CD8-positive, alpha-beta memory T cell (primary cell): ENCODE results near the gene LY6G6D. TPM values are rescaled to one million over a fixed set of nuclear protein-coding genes. Genes with fewer than 3 reads are reported as not detected.

Source experiments
- CTCF ChIA-PET: fragments of 350-600 bp; sonication (Branson Sonifier 250); formaldehyde crosslinking; loops from one replicate; lab custom pipeline; 2021; ENCODE audit warnings: antibody characterized with exemption; lab: Charles Lee
- POLR2A ChIA-PET: fragments of 350-600 bp; sonication (Branson Sonifier 250); formaldehyde crosslinking; loops from one replicate; lab custom pipeline; 2021; ENCODE audit warnings: antibody characterized with exemption; lab: Charles Lee
- DNase-seq, 5 donors: peaks; one replicate each; pipeline versions ENCODE4 v3.0.0 to v3.0.0-alpha.2; 2020 to 2022; ENCODE audit warnings: mixed read lengths in 1 of 5
- H3K27ac ChIP-seq: one replicate; pipeline ENCODE4 v1.7.0; 2013; ENCODE audit warnings: low read depth, mild to moderate bottlenecking, low read length, moderate library complexity
- H3K27me3 ChIP-seq: 2 replicates; pipeline ENCODE4 v1.7.0; 2013; ENCODE audit warnings: low read length, mild to moderate bottlenecking; ENCODE audit not compliant: insufficient read depth, poor library complexity, severe bottlenecking
- H3K36me3 ChIP-seq: 2 replicates; pipeline ENCODE4 v1.7.0; 2013; ENCODE audit warnings: mild to moderate bottlenecking, low read length, moderate library complexity; ENCODE audit not compliant: insufficient read depth
- H3K4me1 ChIP-seq: 2 replicates; pipeline ENCODE4 v1.7.0; 2013; ENCODE audit warnings: mild to moderate bottlenecking, low read length, moderate library complexity; ENCODE audit not compliant: insufficient read depth
- H3K4me3 ChIP-seq: 2 replicates; pipeline ENCODE4 v1.7.0; 2013; ENCODE audit warnings: mild to moderate bottlenecking, low read length
- H3K9me3 ChIP-seq: 2 replicates; pipeline ENCODE4 v1.7.0; 2013; ENCODE audit warnings: mild to moderate bottlenecking, low read length
- H3K27ac Mint-ChIP-seq, 8 donors: one replicate each; pipeline ENCODE4 v1.8.0; 2020 to 2021; ENCODE audit warnings: mixed read lengths in 8 of 8, mild to moderate bottlenecking in 6 of 8, inconsistent platforms in 3 of 8, moderate library complexity in 3 of 8
- H3K27me3 Mint-ChIP-seq, 2 donors: one replicate each; pipeline ENCODE4 v1.8.0; 2020 to 2021; ENCODE audit warnings: mixed read lengths in 2 of 2, mild to moderate bottlenecking in 1 of 2, moderate library complexity in 1 of 2
- H3K36me3 Mint-ChIP-seq, 3 donors: one replicate each; pipeline ENCODE4 v1.8.0; 2020 to 2021; ENCODE audit warnings: mixed read lengths in 3 of 3, inconsistent platforms in 1 of 3, mild to moderate bottlenecking in 1 of 3
- H3K4me1 Mint-ChIP-seq, 3 donors: one replicate each; pipeline ENCODE4 v1.8.0; 2020 to 2021; ENCODE audit warnings: mixed read lengths in 3 of 3, inconsistent platforms in 1 of 3, mild to moderate bottlenecking in 1 of 3
- H3K4me3 Mint-ChIP-seq, 7 donors: one replicate each; pipeline ENCODE4 v1.8.0; 2020 to 2021; ENCODE audit warnings: mixed read lengths in 7 of 7, mild to moderate bottlenecking in 6 of 7, moderate library complexity in 4 of 7, inconsistent platforms in 2 of 7
- H3K9me3 Mint-ChIP-seq, 5 donors: one replicate each; pipeline ENCODE4 v1.8.0; 2020 to 2022; ENCODE audit warnings: mixed read lengths in 5 of 5, mild to moderate bottlenecking in 3 of 5, moderate library complexity in 2 of 5, inconsistent platforms in 1 of 5
- polyA plus RNA-seq: library from polyadenylated mRNA; unstranded; fragments of 300-500 nt; fragmentation: Illumina TruSeq; gene quantifications from one replicate; pipeline ENCODE4 v1.2.3, GENCODE V29; 2021
- total RNA-seq, 2 experiments: library from RNA; stranded (reverse); gene quantifications; one replicate each; pipeline ENCODE4 v1.2.3, GENCODE V29; 2021

The LY6G6D gene
- total and polyA plus RNA-seq, 3 experiments from 2014 or later = not detected

DNA sequence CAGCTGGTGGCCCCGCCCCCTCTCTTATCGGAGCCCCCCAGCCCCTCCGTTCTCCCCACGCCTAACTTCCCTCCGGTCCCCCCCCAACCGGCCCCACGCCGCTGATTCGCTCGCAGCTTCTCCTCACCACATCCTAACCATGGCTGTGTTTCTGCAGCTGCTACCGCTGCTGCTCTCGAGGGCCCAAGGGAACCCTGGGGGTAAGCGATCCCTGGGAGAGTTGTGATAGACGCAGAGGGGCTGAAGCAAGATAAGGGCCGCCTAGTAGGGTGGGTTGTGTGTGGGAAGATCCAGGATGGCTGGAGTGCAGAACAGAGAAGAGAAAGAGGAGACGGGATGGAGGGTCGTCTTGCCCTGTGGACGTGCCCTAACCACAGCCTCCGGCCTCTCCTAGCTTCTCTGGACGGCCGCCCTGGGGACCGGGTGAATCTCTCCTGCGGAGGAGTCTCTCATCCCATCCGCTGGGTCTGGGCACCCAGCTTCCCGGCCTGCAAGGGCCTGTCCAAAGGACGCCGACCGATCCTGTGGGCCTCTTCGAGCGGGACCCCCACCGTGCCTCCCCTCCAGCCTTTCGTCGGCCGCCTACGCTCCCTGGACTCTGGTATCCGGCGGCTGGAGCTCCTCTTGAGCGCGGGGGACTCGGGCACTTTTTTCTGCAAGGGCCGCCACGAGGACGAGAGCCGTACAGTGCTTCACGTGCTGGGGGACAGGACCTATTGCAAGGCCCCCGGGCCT is 8.3 kb downstream of the LY6G6D start, which contains the start of gene MPIG6B:
TSS of gene MPIG6B (plus strand) at position 129 of the 735 bp plus-strand sequence. CDS start at position 140, 11 bp downstream.
- POLR2A ChIA-PET = interaction anchor here (0.6 to 0.7 kb wide), 2 partner anchors 112 to 146 kb away, joined by 3 to 4 read pairs; no protein-coding TSS in a partner anchor
- Histone ChIP-seq H3K4me3 (no peak within 1 kb of the TSS), H3K4me1 (peaks cover 17% of the 10 kb centered on the region), H3K36me3 (peaks cover 4% of the 10 kb centered on the region), H3K27ac (no peak within 1 kb of the TSS), H3K9me3 (no peaks in the 10 kb centered on the region), H3K27me3 (no peaks in the 10 kb centered on the region)
- Mint-ChIP-seq H3K4me3 (no peak within 1 kb of the TSS), H3K27me3 (peaks cover 0 to 2% of the 10 kb centered on the region in 2 donors), H3K27ac (peak within 1 kb of the TSS in 3 of 8 donors; percentile 20 to 64 (median 46)), H3K4me1 (peaks cover 10 to 15% (median 13%) of the 10 kb centered on the region in 3 donors), H3K36me3 (peaks cover 0 to 10% (median 2%) of the 10 kb centered on the region in 3 donors), H3K9me3 (no peaks in the 10 kb centered on the region)
- no peak for DNase-seq
- CTCF ChIA-PET = interaction anchor here (0.9 to 1.3 kb wide), 5 partner anchors 16 to 172 kb away, joined by 3 to 4 read pairs (median 3); partner anchors contain the start of gene MSH5

- no peak for DNase-seq
- peaks cover 15 to 21% (median 18%) of the 10 kb centered on the region in 3 donors for H3K4me1 Mint-ChIP-seq
- Histone ChIP-seq H3K27ac (no peak overlapping the region), H3K27me3 (no peaks in the 10 kb centered on the region), H3K4me1 (peaks cover 25% of the 10 kb centered on the region), H3K4me3 (no peak overlapping the region), H3K9me3 (no peaks in the 10 kb centered on the region), H3K36me3 (peaks cover 4% of the 10 kb centered on the region)
- H3K27ac Mint-ChIP-seq = peak overlapping the region in 2 of 8 donors; percentile 18 to 20
- no peaks in the 10 kb centered on the region for H3K27me3 Mint-ChIP-seq
- H3K9me3 Mint-ChIP-seq = no peaks in the 10 kb centered on the region
- ChIA-PET CTCF (interaction anchor here (1.3 kb wide), 1 partner anchor 106 kb away, joined by 4 read pairs; no protein-coding TSS in a partner anchor), POLR2A (interaction anchor here (0.7 kb wide), 1 partner anchor 67 kb away, joined by 4 read pairs; no protein-coding TSS in a partner anchor)
- H3K4me3 Mint-ChIP-seq = no peak overlapping the region
- peaks cover 0 to 10% (median 2%) of the 10 kb centered on the region in 3 donors for H3K36me3 Mint-ChIP-seq
Measured at GRCh38 chr6:31723980-31724691, 9.0 kb downstream of the LY6G6D start.

GRCh38 chr6:31725502-31726350 is 10.6 kb downstream of the LY6G6D start:
- Histone ChIP-seq H3K4me1 (peaks cover 34% of the 10 kb centered on the region), H3K9me3 (no peaks in the 10 kb centered on the region), H3K27me3 (no peaks in the 10 kb centered on the region), H3K27ac (no peak overlapping the region), H3K4me3 (no peak overlapping the region), H3K36me3 (peaks cover 4% of the 10 kb centered on the region)
- CTCF ChIA-PET = interaction anchor here (0.9 to 1.4 kb wide), 2 partner anchors 12 to 44 kb away, joined by 3 to 5 read pairs; no protein-coding TSS in a partner anchor
- Mint-ChIP-seq H3K9me3 (no peaks in the 10 kb centered on the region), H3K27me3 (no peaks in the 10 kb centered on the region), H3K4me3 (peak overlapping the region in 1 of 7 donors; percentile 18), H3K36me3 (peaks cover 0 to 23% (median 5%) of the 10 kb centered on the region in 3 donors), H3K4me1 (peaks cover 24 to 35% (median 28%) of the 10 kb centered on the region in 3 donors), H3K27ac (peak overlapping the region in 5 of 8 donors; percentile 0 to 43 (median 19))
- DNase-seq = no peak
- POLR2A ChIA-PET = interaction anchor here (0.9 to 1.4 kb wide), 2 partner anchors 9 to 21 kb away, joined by 3 to 6 read pairs; no protein-coding TSS in a partner anchor

DNA sequence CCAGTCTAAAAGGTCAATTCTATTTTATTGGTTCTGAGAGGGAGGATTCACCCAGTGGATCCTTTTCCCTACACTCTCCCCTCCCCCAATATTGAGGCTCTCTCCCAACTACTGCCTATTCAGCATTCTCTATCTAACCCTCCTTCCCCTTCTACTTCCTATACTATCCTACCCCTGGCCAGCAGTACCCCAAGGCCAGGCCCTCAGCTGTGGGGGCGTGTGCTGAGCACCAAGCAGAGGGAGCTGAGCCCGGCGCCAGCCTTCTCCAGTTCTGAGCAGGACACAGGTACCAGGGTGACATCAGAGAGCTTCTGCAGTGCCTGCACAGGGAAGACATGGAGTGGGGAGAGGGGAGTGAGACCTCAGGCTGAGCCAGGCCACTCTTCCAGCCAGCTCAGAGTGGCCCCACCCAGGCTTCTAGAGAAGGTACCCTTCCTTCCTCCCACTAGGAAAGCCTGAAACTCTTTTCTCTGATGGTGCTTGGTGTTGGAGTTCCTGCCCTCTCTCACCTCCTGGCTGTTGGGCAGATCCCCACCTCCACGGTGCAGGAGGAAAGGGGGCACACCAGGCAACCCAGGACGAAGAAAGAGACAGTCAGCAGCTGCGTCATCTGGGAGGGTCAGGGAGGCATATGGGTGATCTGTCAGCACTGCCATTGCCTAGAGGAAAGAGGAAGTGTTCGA is 12.0 kb downstream of the LY6G6D start:
- H3K36me3 ChIP-seq = peaks cover 12% of the 10 kb centered on the region
- no peaks in the 10 kb centered on the region for H3K27me3 Mint-ChIP-seq
- POLR2A ChIA-PET = interaction anchor here (0.6 kb wide), 1 partner anchor 23 kb away, joined by 3 read pairs; no protein-coding TSS in a partner anchor
- H3K4me3 ChIP-seq = no peak overlapping the region
- H3K27ac ChIP-seq = peak overlapping the region; percentile 64
- H3K9me3 ChIP-seq = no peaks in the 10 kb centered on the region
- peaks cover 0 to 36% (median 6%) of the 10 kb centered on the region in 3 donors for H3K36me3 Mint-ChIP-seq
- CTCF ChIA-PET = interaction anchor here (0.7 to 9.6 kb wide), 2 partner anchors 104 to 136 kb away, joined by 3 to 71 read pairs; no protein-coding TSS in a partner anchor
- H3K4me1 ChIP-seq = peaks cover 34% of the 10 kb centered on the region
- H3K9me3 Mint-ChIP-seq = no peaks in the 10 kb centered on the region
- peaks cover 24 to 39% (median 28%) of the 10 kb centered on the region in 3 donors for H3K4me1 Mint-ChIP-seq
- H3K27me3 ChIP-seq = no peaks in the 10 kb centered on the region
- peak overlapping the region in 7 of 8 donors; percentile 53 to 87 (median 66) for H3K27ac Mint-ChIP-seq
- H3K4me3 Mint-ChIP-seq = peak overlapping the region in 6 of 7 donors; percentile 32 to 72 (median 70)
- no peak for DNase-seq

- H3K36me3 Mint-ChIP-seq = peaks cover 0 to 41% (median 8%) of the 10 kb centered on the region in 3 donors
Measured at GRCh38 chr6:31727717-31728671, 12.8 kb downstream of the LY6G6D start.

More at GRCh38 chr6:31727717-31728671, 12.8 kb downstream of the LY6G6D start:
- Mint-ChIP-seq H3K4me1 (peaks cover 24 to 41% (median 29%) of the 10 kb centered on the region in 3 donors), H3K9me3 (no peaks in the 10 kb centered on the region), H3K4me3 (peak overlapping the region; percentile 32 to 99 (median 72)), H3K27ac (peak overlapping the region in 7 of 8 donors; percentile 53 to 87 (median 66)), H3K27me3 (no peaks in the 10 kb centered on the region)
- peak overlapping the region; percentile 64 for H3K27ac ChIP-seq
- H3K4me1 ChIP-seq = peaks cover 34% of the 10 kb centered on the region
- no peaks in the 10 kb centered on the region for H3K27me3 ChIP-seq
- POLR2A ChIA-PET = interaction anchor here (0.6 to 2.0 kb wide), 2 partner anchors 24 to 102 kb away, joined by 3 to 8 read pairs; no protein-coding TSS in a partner anchor
- DNase-seq = peak in 1 of 5 donors; percentile 5
- CTCF ChIA-PET = interaction anchor here (0.7 to 9.6 kb wide), 11 partner anchors 11 to 135 kb away, joined by 3 to 71 read pairs (median 10); partner anchors contain the start of genes LSM2, MSH5 and VARS1
- H3K9me3 ChIP-seq = no peaks in the 10 kb centered on the region
- peaks cover 15% of the 10 kb centered on the region for H3K36me3 ChIP-seq
- H3K4me3 ChIP-seq = no peak overlapping the region
